ENCODE results near the gene DNMBP.

Gene DNMBP

DNA sequence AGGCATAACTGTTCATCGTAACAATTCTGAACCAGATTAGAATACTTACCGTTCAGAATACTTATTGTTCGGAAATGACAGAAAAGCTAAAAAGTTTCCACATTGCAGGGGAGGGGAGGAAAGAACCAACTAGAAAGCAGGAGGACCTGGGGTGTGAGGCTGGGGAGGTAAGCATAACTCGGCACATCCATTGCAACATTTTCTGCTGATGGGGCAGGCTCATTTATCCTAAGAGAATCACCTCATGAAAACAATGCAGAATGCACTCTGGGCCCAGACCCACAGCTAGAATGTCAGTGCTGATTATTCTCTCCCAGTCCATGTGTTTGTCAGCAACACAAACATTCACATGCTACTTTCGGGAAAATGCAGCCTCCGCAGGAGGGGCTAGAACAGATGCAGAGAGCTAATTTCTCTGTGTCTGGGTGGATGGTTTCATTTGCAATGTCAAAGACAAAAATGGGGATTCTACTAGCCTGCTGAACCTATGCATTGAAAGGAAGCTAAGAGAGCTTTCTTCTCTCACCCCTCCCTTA lies 9.6 kb downstream of the DNMBP start:
- CTCF ChIA-PET: interaction anchor here (7.4 kb wide), 1 partner anchor 9 kb away, joined by 40 read pairs; the partner anchor contains the start of gene DNMBP

DNA sequence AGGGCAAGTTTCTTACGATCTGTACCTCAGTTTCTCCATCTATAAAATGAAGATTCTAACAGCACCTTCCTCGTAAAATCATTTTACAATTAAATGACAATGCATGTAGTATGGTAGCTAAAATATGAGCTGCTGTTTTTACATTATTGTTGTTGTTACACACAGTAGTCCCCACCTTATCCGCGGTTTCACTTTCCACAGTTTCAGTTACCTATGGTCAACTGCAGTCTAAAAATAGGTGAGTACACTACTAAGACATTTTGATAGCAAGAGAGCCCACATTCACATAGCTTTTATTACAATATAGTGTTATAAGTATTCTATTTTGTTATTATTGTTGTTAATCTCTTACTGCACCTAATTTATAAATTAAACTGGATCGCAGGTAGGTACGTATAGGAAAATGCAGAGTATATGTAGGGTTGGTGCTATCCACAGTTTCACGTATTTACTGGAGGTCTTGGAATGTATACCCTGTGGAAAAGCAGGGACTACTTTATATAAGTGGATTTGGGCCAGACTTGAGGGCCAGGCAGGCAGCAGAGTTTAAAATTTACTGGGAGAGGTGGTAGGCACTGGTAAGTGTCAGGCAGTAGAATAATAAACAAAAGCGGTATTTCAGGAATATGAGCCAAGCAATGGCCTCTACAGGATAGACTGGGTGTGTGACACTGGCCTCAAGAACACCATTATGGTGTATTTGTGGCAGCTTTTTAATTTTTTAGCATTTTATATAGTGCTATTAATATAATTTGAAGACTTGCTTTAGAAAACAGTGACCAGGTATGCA lies 10.2 kb downstream of the DNMBP start:
- POLR2A ChIA-PET: interaction anchor here (0.9 to 1.5 kb wide), 2 partner anchors 9 to 17 kb away, joined by 3 to 4 read pairs; no protein-coding TSS in a partner anchor

More for the DNA sequence above, 9.6 kb downstream of the DNMBP start:
- POLR2A ChIA-PET: interaction anchor here (0.9 to 1.5 kb wide), 2 partner anchors 8 to 17 kb away, joined by 3 to 4 read pairs; no protein-coding TSS in a partner anchor
- no peak for TF ChIP-seq L3MBTL2 (conservative IDR thresholded peaks at IDR 0.05)
- TF ChIP-seq BHLHE40 (IDR thresholded peaks at IDR 0.05; ENCODE audit: borderline replicate concordance): no peak
- DNase-seq (ENCODE audit: extremely low spot score): no peak

DNA sequence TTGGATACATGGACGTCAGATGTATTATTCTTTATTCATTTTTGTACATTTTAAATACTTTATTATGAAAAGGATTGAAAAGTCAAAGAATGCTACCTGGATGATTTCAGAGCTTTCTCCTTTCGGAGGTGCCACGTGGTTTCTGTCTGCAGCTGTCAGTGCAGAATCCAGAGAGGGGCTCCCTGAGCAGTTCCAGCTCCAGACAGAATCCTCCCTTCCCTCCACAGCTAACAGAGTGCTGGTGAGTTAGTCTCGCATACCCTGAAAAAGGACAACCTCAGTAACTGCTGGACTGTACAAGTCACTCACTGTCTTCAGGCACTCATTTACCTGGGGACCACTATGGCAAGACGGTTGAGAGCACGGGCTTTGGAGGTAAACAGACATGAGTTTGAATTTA lies 10.9 kb downstream of the DNMBP start:
- TF ChIP-seq LEF1 (IDR thresholded peaks at IDR 0.05; ENCODE audit: borderline replicate concordance) (no peak), L3MBTL2 (conservative IDR thresholded peaks at IDR 0.05) (no peak), BHLHE40 (IDR thresholded peaks at IDR 0.05; ENCODE audit: borderline replicate concordance) (no peak), NFRKB (IDR thresholded peaks at IDR 0.05) (no peak)
- TF ChIP-seq, protein P1, sequence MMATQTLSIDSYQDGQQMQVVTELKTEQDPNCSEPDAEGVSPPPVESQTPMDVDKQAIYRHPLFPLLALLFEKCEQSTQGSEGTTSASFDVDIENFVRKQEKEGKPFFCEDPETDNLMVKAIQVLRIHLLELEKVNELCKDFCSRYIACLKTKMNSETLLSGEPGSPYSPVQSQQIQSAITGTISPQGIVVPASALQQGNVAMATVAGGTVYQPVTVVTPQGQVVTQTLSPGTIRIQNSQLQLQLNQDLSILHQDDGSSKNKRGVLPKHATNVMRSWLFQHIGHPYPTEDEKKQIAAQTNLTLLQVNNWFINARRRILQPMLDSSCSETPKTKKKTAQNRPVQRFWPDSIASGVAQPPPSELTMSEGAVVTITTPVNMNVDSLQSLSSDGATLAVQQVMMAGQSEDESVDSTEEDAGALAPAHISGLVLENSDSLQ (IDR thresholded peaks at IDR 0.05): no peak
- no peak for DNase-seq (ENCODE audit: extremely low spot score)
- POLR2A ChIA-PET: no interaction called here
- CTCF ChIA-PET: interaction anchor here (7.4 kb wide), 1 partner anchor 10 kb away, joined by 40 read pairs; the partner anchor contains the start of gene DNMBP

More for the DNA sequence above, 10.2 kb downstream of the DNMBP start:
- TF ChIP-seq ZNF384 (IDR thresholded peaks at IDR 0.05) (no peak), FOXM1 (IDR thresholded peaks at IDR 0.05; ENCODE audit: borderline replicate concordance) (no peak), FOXA1 (IDR thresholded peaks at IDR 0.05) (no peak), ARNT (IDR thresholded peaks at IDR 0.05) (no peak)
- CTCF ChIA-PET: interaction anchor here (7.4 kb wide), 1 partner anchor 9 kb away, joined by 40 read pairs; the partner anchor contains the start of gene DNMBP
- DNase-seq (ENCODE audit: extremely low spot score): no peak

DNA sequence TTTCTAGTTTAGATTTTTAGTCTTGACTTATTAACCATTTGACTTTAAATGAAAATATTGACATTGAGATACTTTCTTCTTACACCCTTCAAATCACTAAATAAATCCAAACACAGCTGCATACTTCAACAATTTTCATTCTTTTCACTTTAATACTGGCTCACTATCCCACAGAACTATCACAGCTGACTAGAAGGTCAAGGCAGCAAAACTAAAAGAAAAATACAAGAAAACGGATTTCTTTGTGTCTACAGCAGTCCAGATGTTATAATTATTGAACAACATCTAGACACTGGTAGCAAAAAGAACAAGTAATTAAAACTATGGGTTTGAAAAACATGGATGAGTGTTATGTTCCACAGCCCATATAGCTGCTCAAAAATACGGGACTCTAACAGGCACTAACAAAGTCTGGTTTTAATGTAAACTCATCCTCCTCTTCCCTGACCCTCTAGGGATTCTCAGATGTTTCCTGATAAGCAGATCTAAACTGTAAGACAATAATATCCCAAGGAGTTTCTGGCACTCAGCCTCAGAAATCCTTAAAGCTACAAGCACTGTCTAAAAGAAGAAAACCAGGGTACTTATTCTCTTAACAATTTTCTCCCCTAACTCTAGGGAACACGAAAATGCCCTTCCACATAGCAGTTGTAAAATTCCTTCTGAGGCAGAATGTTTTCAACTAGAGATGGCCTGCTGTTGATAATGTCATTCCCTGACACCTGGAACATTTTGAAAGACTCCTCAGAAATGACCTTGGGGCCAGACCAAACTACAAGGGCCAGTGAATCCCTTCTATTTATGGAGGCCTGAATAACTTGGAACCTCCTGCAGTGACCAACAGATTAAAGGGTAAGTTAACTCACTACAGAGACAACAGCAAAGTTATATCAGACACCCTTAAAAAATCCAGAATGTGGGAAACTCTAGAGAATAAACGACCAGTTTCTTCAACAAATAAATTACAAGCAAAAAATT lies 12.8 kb downstream of the DNMBP start:
- ChIA-PET CTCF (interaction anchor here (0.5 to 7.4 kb wide), 2 partner anchors 12 to 382 kb away, joined by 5 to 40 read pairs; partner anchors contain the start of gene DNMBP), POLR2A (interaction anchor here (1.0 kb wide), 1 partner anchor 9 kb away, joined by 4 read pairs; no protein-coding TSS in a partner anchor)
- DNase-seq (ENCODE audit: extremely low spot score): no peak
- TF ChIP-seq FOXK2 (IDR thresholded peaks at IDR 0.05): no peak
- no peak for TF ChIP-seq FOXA1 (IDR thresholded peaks at IDR 0.05)
- no peak for TF ChIP-seq BHLHE40 (IDR thresholded peaks at IDR 0.05; ENCODE audit: borderline replicate concordance)
- TF ChIP-seq SP1 (IDR thresholded peaks at IDR 0.05): no peak
- no peak for TF ChIP-seq L3MBTL2 (conservative IDR thresholded peaks at IDR 0.05)
- no peak for TF ChIP-seq SUZ12 (IDR thresholded peaks at IDR 0.05)
- TF ChIP-seq TARDBP (IDR thresholded peaks at IDR 0.05): no peak
- TF ChIP-seq, protein P1 (IDR thresholded peaks at IDR 0.05): no peak
- no peak for TF ChIP-seq FOXM1 (IDR thresholded peaks at IDR 0.05; ENCODE audit: borderline replicate concordance)
- TF ChIP-seq CTBP1 (IDR thresholded peaks at IDR 0.05; ENCODE audit: borderline replicate concordance): no peak
- TF ChIP-seq NFRKB (IDR thresholded peaks at IDR 0.05): no peak
- TF ChIP-seq HDGF (IDR thresholded peaks at IDR 0.05; ENCODE audit: borderline replicate concordance): no peak
- no peak for TF ChIP-seq ZNF384 (IDR thresholded peaks at IDR 0.05)
- TF ChIP-seq ELF4 (IDR thresholded peaks at IDR 0.05): no peak
- no peak for TF ChIP-seq LEF1 (IDR thresholded peaks at IDR 0.05; ENCODE audit: borderline replicate concordance)

DNA sequence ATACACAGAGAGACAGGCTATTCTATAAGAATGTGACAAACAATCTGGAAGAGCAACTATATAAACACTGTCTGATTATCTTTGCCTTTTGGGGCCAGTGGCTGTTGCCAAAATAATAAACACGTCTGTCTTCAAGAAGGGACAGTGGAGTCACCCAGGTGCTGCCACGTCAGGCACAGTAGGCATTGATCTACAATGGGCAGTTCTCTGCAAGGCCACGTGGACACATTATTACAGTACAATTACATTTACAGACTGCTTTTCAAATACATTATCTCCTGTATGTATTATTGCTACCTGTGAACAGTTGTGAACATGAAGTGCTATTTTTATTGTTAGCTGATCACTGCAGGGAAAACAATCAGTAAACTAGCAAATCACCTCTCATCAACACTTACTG lies 14.0 kb downstream of the DNMBP start:
- POLR2A ChIA-PET: no interaction called here
- CTCF ChIA-PET: interaction anchor here (7.4 kb wide), 1 partner anchor 13 kb away, joined by 40 read pairs; the partner anchor contains the start of gene DNMBP
- TF ChIP-seq SUZ12 (IDR thresholded peaks at IDR 0.05): no peak
- TF ChIP-seq FOXK2 (IDR thresholded peaks at IDR 0.05): no peak
- TF ChIP-seq FOXA1 (IDR thresholded peaks at IDR 0.05): no peak
- TF ChIP-seq SP1 (IDR thresholded peaks at IDR 0.05): no peak
- TF ChIP-seq TARDBP (IDR thresholded peaks at IDR 0.05): no peak
- TF ChIP-seq HDGF (IDR thresholded peaks at IDR 0.05; ENCODE audit: borderline replicate concordance): no peak
- no peak for DNase-seq (ENCODE audit: extremely low spot score)

DNA sequence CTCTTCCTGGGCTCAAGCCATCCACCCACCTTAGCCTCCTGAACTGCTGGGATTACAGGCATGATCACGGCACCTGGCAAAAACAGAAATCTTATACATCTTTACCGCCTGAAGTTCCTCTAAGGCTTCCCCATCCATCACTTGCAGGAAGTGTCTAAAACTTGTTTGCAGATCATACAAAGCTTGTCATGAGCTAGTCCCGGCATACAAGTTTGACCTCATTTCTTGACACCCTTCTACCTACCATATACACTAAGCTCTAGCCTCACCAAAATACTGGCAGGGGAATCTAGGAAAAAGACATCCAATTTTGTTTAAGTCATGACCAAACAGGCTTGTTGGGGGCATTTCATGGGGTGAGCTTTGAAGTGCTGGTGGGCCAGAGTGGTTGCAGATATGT lies 14.5 kb downstream of the DNMBP start:
- ChIA-PET CTCF (interaction anchor here (7.4 kb wide), 1 partner anchor 14 kb away, joined by 40 read pairs; the partner anchor contains the start of gene DNMBP), POLR2A (interaction anchor here (1.5 to 1.7 kb wide), 2 partner anchors 11 to 14 kb away, joined by 6 to 7 read pairs; no protein-coding TSS in a partner anchor)
- TF ChIP-seq NFRKB (IDR thresholded peaks at IDR 0.05) (no peak), FOXM1 (IDR thresholded peaks at IDR 0.05; ENCODE audit: borderline replicate concordance) (no peak), HDGF (IDR thresholded peaks at IDR 0.05; ENCODE audit: borderline replicate concordance) (no peak), FOXK2 (IDR thresholded peaks at IDR 0.05) (no peak), TARDBP (IDR thresholded peaks at IDR 0.05) (no peak), ELF4 (IDR thresholded peaks at IDR 0.05) (no peak), LEF1 (IDR thresholded peaks at IDR 0.05; ENCODE audit: borderline replicate concordance) (no peak), BHLHE40 (IDR thresholded peaks at IDR 0.05; ENCODE audit: borderline replicate concordance) (no peak), FOXA1 (IDR thresholded peaks at IDR 0.05) (no peak), ARNT (IDR thresholded peaks at IDR 0.05) (no peak), ZNF384 (IDR thresholded peaks at IDR 0.05) (no peak), SP1 (IDR thresholded peaks at IDR 0.05) (no peak), L3MBTL2 (conservative IDR thresholded peaks at IDR 0.05) (no peak), SUZ12 (IDR thresholded peaks at IDR 0.05) (no peak), CTBP1 (IDR thresholded peaks at IDR 0.05; ENCODE audit: borderline replicate concordance) (no peak)
- TF ChIP-seq, protein P1 (IDR thresholded peaks at IDR 0.05): no peak
- no peak for DNase-seq (ENCODE audit: extremely low spot score)

All from HEK293T (cell line).